ENCODE data around the gene C7orf33. TPM values are rescaled to one million over a fixed set of nuclear protein-coding genes. Genes with fewer than 3 reads are reported as not detected.

Gene C7orf33
- total and polyA plus RNA-seq, 9 of the 15 experiments (the other 6 are each of a cell fraction or from before 2014, with no cell fraction given): 0.04 TPM; not detected in 8

DNA sequence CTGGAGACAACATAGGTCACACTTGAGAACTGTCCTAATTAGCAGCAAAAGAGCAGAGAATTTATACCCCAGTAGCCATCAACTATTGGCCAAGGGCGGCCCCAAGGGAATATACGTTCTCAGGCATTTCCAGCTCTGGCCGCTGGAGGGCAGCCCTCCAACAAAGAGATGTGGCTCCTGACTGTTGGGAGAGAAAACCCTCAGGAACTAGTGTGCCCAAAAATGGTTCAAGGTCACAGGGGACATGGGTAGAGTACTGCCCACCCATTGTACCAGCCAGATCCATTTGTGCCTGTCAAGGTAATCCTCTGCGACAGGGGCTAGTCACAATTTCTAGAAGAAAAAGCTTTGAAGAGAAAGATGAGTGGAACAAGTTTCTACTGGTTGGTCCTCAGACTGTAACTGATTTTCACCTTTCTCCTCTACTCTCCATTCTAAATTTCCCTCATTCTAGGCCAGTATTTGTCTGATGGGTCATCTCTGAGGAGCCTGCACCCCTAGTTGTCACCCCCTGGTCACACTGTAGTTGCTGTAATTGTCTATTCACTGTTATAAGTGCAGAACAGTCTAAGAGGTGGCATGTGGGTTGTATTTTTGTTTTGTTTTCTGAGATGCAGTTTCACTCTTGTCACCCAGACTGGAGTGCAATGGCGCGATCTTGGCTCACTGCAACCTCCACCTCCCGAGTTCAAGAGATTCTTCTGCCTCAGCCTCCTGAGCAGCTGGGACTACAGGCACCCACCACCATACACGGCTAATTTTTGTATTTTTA lies 14.7 kb upstream of the C7orf33 start (continued):
- TF ChIP-seq ZNF695 (CRISPR knock-in tag; IDR thresholded peaks at IDR 0.05) (no peak), CC2D1A (IDR thresholded peaks at IDR 0.05) (no peak), ZNF384 (IDR thresholded peaks at IDR 0.05; ENCODE audit: low read depth, low read length) (no peak), RFX5 (IDR thresholded peaks at IDR 0.05; ENCODE audit: low read depth, low read length) (no peak), BACH1 (tag; IDR thresholded peaks at IDR 0.05) (no peak), U2AF1 (optimal IDR thresholded peaks at IDR 0.05; ENCODE audit: low read depth, low read length) (no peak), BRCA1 (IDR thresholded peaks at IDR 0.05) (no peak), BRCA1 (CRISPR knock-in tag; IDR thresholded peaks at IDR 0.05) (no peak), GATAD2A (IDR thresholded peaks at IDR 0.05) (no peak), PHB2 (IDR thresholded peaks at IDR 0.05; ENCODE audit: low read depth) (no peak), KAT7 (CRISPR knock-in tag; IDR thresholded peaks at IDR 0.05; ENCODE audit: borderline replicate concordance) (no peak), ZNF583 (CRISPR knock-in tag; IDR thresholded peaks at IDR 0.05) (no peak), ZNF408 (CRISPR knock-in tag; IDR thresholded peaks at IDR 0.05; ENCODE audit: low read depth) (no peak), ZNF407 (IDR thresholded peaks at IDR 0.05; ENCODE audit: low read depth) (no peak)
- TF ChIP-seq, protein P1, sequence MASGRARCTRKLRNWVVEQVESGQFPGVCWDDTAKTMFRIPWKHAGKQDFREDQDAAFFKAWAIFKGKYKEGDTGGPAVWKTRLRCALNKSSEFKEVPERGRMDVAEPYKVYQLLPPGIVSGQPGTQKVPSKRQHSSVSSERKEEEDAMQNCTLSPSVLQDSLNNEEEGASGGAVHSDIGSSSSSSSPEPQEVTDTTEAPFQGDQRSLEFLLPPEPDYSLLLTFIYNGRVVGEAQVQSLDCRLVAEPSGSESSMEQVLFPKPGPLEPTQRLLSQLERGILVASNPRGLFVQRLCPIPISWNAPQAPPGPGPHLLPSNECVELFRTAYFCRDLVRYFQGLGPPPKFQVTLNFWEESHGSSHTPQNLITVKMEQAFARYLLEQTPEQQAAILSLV (tag; IDR thresholded peaks at IDR 0.05): no peak
